ENCODE measurements around the gene ETNK1.

Gene ETNK1

DNA sequence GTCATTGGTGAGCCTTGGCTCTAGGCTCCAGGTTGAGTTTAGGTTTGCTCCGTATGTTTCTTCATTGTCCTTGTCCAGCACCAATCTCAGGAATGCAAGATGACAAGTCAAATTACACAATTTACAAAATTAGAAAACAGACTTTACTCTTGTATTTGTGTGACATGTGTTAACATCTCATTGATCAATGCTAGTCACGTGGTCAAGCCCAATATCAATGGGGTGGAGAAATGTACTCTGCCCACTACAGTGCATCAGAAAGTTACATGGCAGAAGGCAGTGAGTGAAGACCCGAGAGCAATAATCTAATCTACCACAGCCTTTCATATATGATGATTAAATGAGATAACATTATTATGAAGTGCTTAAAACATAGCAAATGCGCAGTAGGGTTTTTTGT, 94.8 kb downstream of the ETNK1 start:
- Histone ChIP-seq H3K9me3 (ENCODE audit: insufficient read depth, low read length) (no peaks in the 10 kb centered on the region), H3K36me3 (ENCODE audit: low read length) (no peaks in the 10 kb centered on the region), H3K9ac (ENCODE audit: low read length) (no peak overlapping the region), H3K4me2 (ENCODE audit: low read depth, low read length, poor library complexity, severe bottlenecking) (no peak overlapping the region), H3K27ac (ENCODE audit: low read depth, low read length) (no peak overlapping the region), H4K20me1 (ENCODE audit: low read depth, low read length) (no peaks in the 10 kb centered on the region), H3K4me3 (ENCODE audit: insufficient read depth, low read length, poor library complexity, severe bottlenecking) (no peak overlapping the region), H3K9me2 (replicated peaks; ENCODE audit: insufficient read depth, low read length) (no peaks in the 10 kb centered on the region), H3K27me3 (ENCODE audit: low read length) (no peaks in the 10 kb centered on the region), H3K79me2 (ENCODE audit: insufficient read depth, low read length) (no peaks in the 10 kb centered on the region), H3F3A (ENCODE audit: insufficient read depth) (no peaks in the 10 kb centered on the region), H2AFZ (ENCODE audit: low read depth, low read length, severe bottlenecking) (no peak overlapping the region)
- TF ChIP-seq CTCF (IDR thresholded peaks at IDR 0.05; ENCODE audit: insufficient read depth, low read length, poor library complexity, severe bottlenecking): no peak
- no peak for TF ChIP-seq EZH2phosphoT487 (conservative IDR thresholded peaks at IDR 0.05; ENCODE audit: low read length)

- H3K9me3 ChIP-seq (ENCODE audit: insufficient read depth, low read length): no peaks in the 10 kb centered on the region
- no peak overlapping the region for H2AFZ ChIP-seq (ENCODE audit: low read depth, low read length, severe bottlenecking)
- no peak overlapping the region for H3K9ac ChIP-seq (ENCODE audit: low read length)
- H3K36me3 ChIP-seq (ENCODE audit: low read length): no peaks in the 10 kb centered on the region
- TF ChIP-seq CTCF (IDR thresholded peaks at IDR 0.05; ENCODE audit: insufficient read depth, low read length, poor library complexity, severe bottlenecking): no peak
- no peak for TF ChIP-seq EZH2phosphoT487 (conservative IDR thresholded peaks at IDR 0.05; ENCODE audit: low read length)
- H3F3A ChIP-seq (ENCODE audit: insufficient read depth): no peaks in the 10 kb centered on the region
- no peak overlapping the region for H3K4me3 ChIP-seq (ENCODE audit: insufficient read depth, low read length, poor library complexity, severe bottlenecking)
- no peaks in the 10 kb centered on the region for H4K20me1 ChIP-seq (ENCODE audit: low read depth, low read length)
- no peaks in the 10 kb centered on the region for H3K27me3 ChIP-seq (ENCODE audit: low read length)
- H3K27ac ChIP-seq (ENCODE audit: low read depth, low read length): no peak overlapping the region
- no peaks in the 10 kb centered on the region for H3K79me2 ChIP-seq (ENCODE audit: insufficient read depth, low read length)
- no peak overlapping the region for H3K4me2 ChIP-seq (ENCODE audit: low read depth, low read length, poor library complexity, severe bottlenecking)
- no peaks in the 10 kb centered on the region for H3K9me2 ChIP-seq (replicated peaks; ENCODE audit: insufficient read depth, low read length)
Observed at GRCh38 chr12:22722081-22722480, 97.1 kb downstream of the ETNK1 start.

DNA sequence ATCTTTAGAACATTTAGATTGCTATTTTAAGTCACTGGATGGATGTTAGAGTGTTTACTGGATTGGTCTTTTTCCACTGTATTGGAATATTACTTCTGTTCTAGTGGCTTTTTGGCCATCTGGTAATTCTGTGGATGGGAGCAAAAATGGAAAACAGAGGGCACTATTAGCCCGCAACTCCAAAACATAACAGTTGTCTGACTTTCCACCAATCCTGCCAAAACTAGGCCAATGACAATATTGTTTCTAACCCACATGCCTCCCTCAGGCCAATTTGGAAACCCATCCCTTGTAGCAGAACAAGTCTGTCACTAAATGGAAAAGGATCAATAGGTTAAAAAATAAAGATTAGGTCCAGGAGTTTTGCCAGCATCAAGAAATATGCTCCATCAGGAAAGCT, 97.8 kb downstream of the ETNK1 start:
- Histone ChIP-seq H3K9me3 (ENCODE audit: insufficient read depth, low read length) (no peaks in the 10 kb centered on the region), H3K9me2 (replicated peaks; ENCODE audit: insufficient read depth, low read length) (no peaks in the 10 kb centered on the region), H4K20me1 (ENCODE audit: low read depth, low read length) (no peaks in the 10 kb centered on the region), H3K79me2 (ENCODE audit: insufficient read depth, low read length) (no peaks in the 10 kb centered on the region), H3K4me2 (ENCODE audit: low read depth, low read length, poor library complexity, severe bottlenecking) (no peak overlapping the region), H3K27ac (ENCODE audit: low read depth, low read length) (no peak overlapping the region), H3F3A (ENCODE audit: insufficient read depth) (no peaks in the 10 kb centered on the region), H3K27me3 (ENCODE audit: low read length) (no peaks in the 10 kb centered on the region), H3K36me3 (ENCODE audit: low read length) (no peaks in the 10 kb centered on the region), H3K9ac (ENCODE audit: low read length) (no peak overlapping the region), H2AFZ (ENCODE audit: low read depth, low read length, severe bottlenecking) (no peak overlapping the region), H3K4me3 (ENCODE audit: insufficient read depth, low read length, poor library complexity, severe bottlenecking) (no peak overlapping the region)
- TF ChIP-seq EZH2phosphoT487 (conservative IDR thresholded peaks at IDR 0.05; ENCODE audit: low read length) (no peak), CTCF (IDR thresholded peaks at IDR 0.05; ENCODE audit: insufficient read depth, low read length, poor library complexity, severe bottlenecking) (no peak)

DNA sequence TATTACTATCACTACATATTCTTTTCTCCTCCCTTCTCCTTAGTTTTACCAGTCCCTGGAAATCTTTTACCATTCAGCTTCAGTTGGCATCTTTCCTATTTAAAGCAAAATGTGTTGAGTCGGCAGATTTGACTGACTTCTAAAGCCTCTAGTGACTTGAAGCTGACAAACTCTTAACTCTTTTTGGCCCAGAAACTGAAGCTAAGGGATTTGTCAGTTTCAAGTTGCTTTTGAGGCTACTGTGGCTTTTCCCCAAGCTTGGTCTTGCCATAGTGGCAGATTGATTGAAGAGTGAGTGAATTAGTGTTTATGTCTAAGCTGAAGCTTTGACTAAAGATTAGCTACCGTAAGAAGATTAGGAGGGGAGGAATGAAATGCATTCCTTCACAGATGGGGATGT, 104.0 kb downstream of the ETNK1 start:
- no peak overlapping the region for H3K4me2 ChIP-seq (ENCODE audit: low read depth, low read length, poor library complexity, severe bottlenecking)
- no peak overlapping the region for H3K4me3 ChIP-seq (ENCODE audit: insufficient read depth, low read length, poor library complexity, severe bottlenecking)
- no peak overlapping the region for H3K27ac ChIP-seq (ENCODE audit: low read depth, low read length)
- H2AFZ ChIP-seq (ENCODE audit: low read depth, low read length, severe bottlenecking): no peak overlapping the region
- no peaks in the 10 kb centered on the region for H3K9me3 ChIP-seq (ENCODE audit: insufficient read depth, low read length)
- TF ChIP-seq EZH2phosphoT487 (conservative IDR thresholded peaks at IDR 0.05; ENCODE audit: low read length): no peak
- no peak for TF ChIP-seq CTCF (IDR thresholded peaks at IDR 0.05; ENCODE audit: insufficient read depth, low read length, poor library complexity, severe bottlenecking)
- no peaks in the 10 kb centered on the region for H4K20me1 ChIP-seq (ENCODE audit: low read depth, low read length)
- no peaks in the 10 kb centered on the region for H3F3A ChIP-seq (ENCODE audit: insufficient read depth)
- H3K79me2 ChIP-seq (ENCODE audit: insufficient read depth, low read length): no peaks in the 10 kb centered on the region
- H3K36me3 ChIP-seq (ENCODE audit: low read length): no peaks in the 10 kb centered on the region
- H3K27me3 ChIP-seq (ENCODE audit: low read length): no peaks in the 10 kb centered on the region
- no peaks in the 10 kb centered on the region for H3K9me2 ChIP-seq (replicated peaks; ENCODE audit: insufficient read depth, low read length)
- no peak overlapping the region for H3K9ac ChIP-seq (ENCODE audit: low read length)
